Measurements from ENCODE around the gene METTL3. TPM values are rescaled to one million over a fixed set of nuclear protein-coding genes. Genes with fewer than 3 reads are reported as not detected.
A peak's percentile ranks its signal among the peaks of the same experiment; 100 is the strongest.

Gene METTL3
- total and polyA plus RNA-seq, 2 of the 4 experiments (the other 2 are of a cell fraction): 90.6 to 109 TPM

- Histone ChIP-seq H3K4me2 (ENCODE audit: low read depth, low read length) (no peak overlapping the region), H2AFZ (replicated peaks; ENCODE audit: low read length, poor library complexity) (no peak overlapping the region), H3K4ac (ENCODE audit: low read depth, low read length) (no peak overlapping the region), H2BK5ac (ENCODE audit: low read depth, low read length, poor library complexity, severe bottlenecking) (no peak overlapping the region), H3K56ac (ENCODE audit: extremely low read depth, insufficient read depth, low read length) (no peak overlapping the region), H2BK15ac (ENCODE audit: low read depth, low read length) (no peak overlapping the region), H3K18ac (ENCODE audit: low read depth, low read length) (no peak overlapping the region), H2AK5ac (ENCODE audit: low read depth, low read length) (no peak overlapping the region), H4K20me1 (ENCODE audit: insufficient read depth, low read length) (no peaks in the 10 kb centered on the region), H3K9ac (ENCODE audit: low read depth, low read length) (no peak overlapping the region), H3K9me1 (ENCODE audit: insufficient read depth, low read length) (peaks cover 9% of the 10 kb centered on the region), H3K27ac (ENCODE audit: insufficient read depth, low read length) (peak overlapping the region; percentile 33; the same call in 1 of the 2 replicates), H4K91ac (ENCODE audit: insufficient read depth, low read depth, low read length) (no peak overlapping the region), H3K4me3 (ENCODE audit: insufficient read depth, low read depth, low read length) (no peak overlapping the region), H2BK20ac (ENCODE audit: low read depth, low read length) (no peak overlapping the region), H3K4me1 (ENCODE audit: control insufficient read depth, insufficient read depth, low read length) (peaks cover 6% of the 10 kb centered on the region), H2BK120ac (ENCODE audit: low read depth, low read length) (no peak overlapping the region), H3K79me1 (ENCODE audit: low read depth in 1 of 2, low read length in 2 of 2) (peaks cover 14 to 19% of the 10 kb centered on the region in 2 experiments), H2AK9ac (replicated peaks; ENCODE audit: low read depth, low read length, poor library complexity) (no peak overlapping the region), H4K5ac (ENCODE audit: low read depth, low read length) (no peak overlapping the region), H3K23ac (ENCODE audit: low read depth, low read length) (no peak overlapping the region), H3K9me3 (ENCODE audit: control insufficient read depth, insufficient read depth, low read length) (no peaks in the 10 kb centered on the region), H3K27me3 (ENCODE audit: control insufficient read depth, insufficient read depth, low read length) (no peaks in the 10 kb centered on the region), H3K14ac (replicated peaks; ENCODE audit: low read depth, low read length) (no peak overlapping the region), H4K8ac (ENCODE audit: low read depth in 2 of 2, low read length in 2 of 2) (no peak overlapping the region), H3K36me3 (ENCODE audit: control insufficient read depth, insufficient read depth, low read length) (peaks cover 52% of the 10 kb centered on the region)
- ChIA-PET POLR2A (ENCODE audit: unreplicated experiment) (interaction anchor here (0.7 kb wide), 1 partner anchor 56 kb away, joined by 3 read pairs; no protein-coding TSS in a partner anchor), CTCF (interaction anchor here (0.6 to 1.7 kb wide), 11 partner anchors 11 to 224 kb away, joined by 3 to 10 read pairs (median 3); partner anchors contain the start of genes CHD8, METTL3, RAB2B and SALL2)
- in situ Hi-C loops (cut with MboI; ENCODE audit: low sequenced_read_pairs): loop anchor here (5.0 kb wide), 1 partner anchor 53 kb away; no protein-coding TSS in a partner anchor
- ATAC-seq (ENCODE audit: low read depth) (peak; percentile 41; the same call in 1 of the 2 replicates), DNase-seq (peak; percentile 73)
- TF ChIP-seq BHLHE40 (IDR thresholded peaks at IDR 0.05; ENCODE audit: low read depth, low read length): no peak
- peak; percentile 46 for TF ChIP-seq RAD21 (IDR thresholded peaks at IDR 0.05; ENCODE audit: low read length)
- TF ChIP-seq CTCF (conservative IDR thresholded peaks at IDR 0.05; ENCODE audit: low read depth, low read length): peak; percentile 49
- peak; percentile 60 for TF ChIP-seq SMC3 (IDR thresholded peaks at IDR 0.05; ENCODE audit: low read depth, low read length)
- dilution Hi-C loops (cut with HindIII; ENCODE audit: low sequenced_read_pairs, unreplicated experiment): no loop called here
- intact Hi-C loops (cut with micrococcal nuclease): loop anchor here (1.0 kb wide), 1 partner anchor 58 kb away; no protein-coding TSS in a partner anchor
- WGBS, 2 experiments (ENCODE audit: extremely low coverage in 2 of 2, insufficient read length in 1 of 2): no CpG with 5 or more reads among the region's 5 CpGs
- no TSS peak for BruUV-seq (replicated peaks)
Observed at GRCh38 chr14:21498540-21499526, 12.3 kb downstream of the METTL3 start.
